SK-MEL-5 (cell line): ENCODE results near the gene CHKB. TPM values are rescaled to one million over a fixed set of nuclear protein-coding genes. Genes with fewer than 3 reads are reported as not detected.
"Not testable (repeated sequence)": the region's sequence is repeated elsewhere in the genome, so short reads cannot be mapped to it uniquely, and the experiment has no call there.

ENCODE experiments used
- DNase-seq: peaks from one replicate; pipeline ENCODE4 v3.0.0-alpha.2; 2016; ENCODE audit warnings: low read depth, low spot score
- in situ Hi-C: cut with HindIII; loops from 2 replicates; pipeline ENCODE4 v1.10.0; 2016; ENCODE audit warnings: low sequenced_read_pairs, high pct_unique_total_duplicates, low pct_unique_long_range_greater_than_20kb
- total RNA-seq: library from RNA; depleted of rRNA; stranded (reverse); fragments of >200 nt; shearing (Covaris generic); gene quantifications from 2 replicates; pipeline ENCODE4 v1.2.3, GENCODE V29; 2014

Gene CHKB
- total RNA-seq, 1 experiment from 2014 or later, result 27.7 TPM

- in situ Hi-C loops, result no loop called here
- no peak for DNase-seq
These were observed 36.1 kb downstream of the CHKB start for GRCh38 chr22:50546326-50547262.

GRCh38 chr22:50545522-50546325 is 36.9 kb downstream of the CHKB start, which contains the start of gene KLHDC7B:
TSS of gene KLHDC7B (plus strand) at chr22:50545899. CDS start at chr22:50546244, 345 bp downstream.
- in situ Hi-C loops, result no loop called here
- no peak for DNase-seq

GRCh38 chr22:50544746-50545253 is 37.8 kb downstream of the CHKB start:
- no peak for DNase-seq
- in situ Hi-C loops, result no loop called here

GRCh38 chr22:50544078-50544745 is 38.4 kb downstream of the CHKB start:
- no peak for DNase-seq
- in situ Hi-C loops, result no loop called here

- DNase-seq, result no peak
- in situ Hi-C loops, result no loop called here
These were observed 40.2 kb downstream of the CHKB start for GRCh38 chr22:50542416-50542927.

- in situ Hi-C loops, result not testable (repeated sequence)
- DNase-seq, result peak; percentile 86
These were observed 41.0 kb downstream of the CHKB start for GRCh38 chr22:50541667-50542026.

GRCh38 chr22:50540381-50540780 is 42.3 kb downstream of the CHKB start:
- in situ Hi-C loops, result no loop called here
- no peak for DNase-seq

- in situ Hi-C loops, result no loop called here
- no peak for DNase-seq
These were observed 44.9 kb downstream of the CHKB start for GRCh38 chr22:50537765-50538164.

GRCh38 chr22:50536226-50536625 is 46.4 kb downstream of the CHKB start:
- in situ Hi-C loops, result no loop called here
- DNase-seq, result no peak

- in situ Hi-C loops, result no loop called here
- DNase-seq, result no peak
These were observed 47.5 kb downstream of the CHKB start for GRCh38 chr22:50535113-50535512.

GRCh38 chr22:50533856-50534711 is 48.6 kb downstream of the CHKB start:
- in situ Hi-C loops, DNase-seq: not testable (repeated sequence)

GRCh38 chr22:50532824-50533796 is 49.5 kb downstream of the CHKB start:
- in situ Hi-C loops, result no loop called here
- no peak for DNase-seq

GRCh38 chr22:50531962-50532674 is 50.5 kb downstream of the CHKB start:
- DNase-seq, result no peak
- in situ Hi-C loops, result no loop called here

- no peak for DNase-seq
- in situ Hi-C loops, result no loop called here
These were observed 51.1 kb downstream of the CHKB start for GRCh38 chr22:50531546-50531961.

GRCh38 chr22:50530877-50531545 is 51.6 kb downstream of the CHKB start:
- DNase-seq, result peak; percentile 59
- in situ Hi-C loops, result no loop called here
